Activated CD8-positive, alpha-beta T cell treated with anti-CD3 and anti-CD28 coated beads for 36 hours (primary cell): ENCODE data around the gene CARD19. TPM values are rescaled to one million over a fixed set of nuclear protein-coding genes. Genes with fewer than 3 reads are reported as not detected.

ENCODE experiments used
- ATAC-seq: fragments of 200-7000 bp; cut with Tn5 transposase; one replicate; pipeline ENCODE4 v1.10.0; 2021; ENCODE audit warnings: mild to moderate bottlenecking, moderate library complexity
- CTCF ChIA-PET: fragments of 350-600 bp; sonication (Branson Sonifier 250); formaldehyde crosslinking; loops from one replicate; lab custom pipeline; 2021; ENCODE audit warnings: antibody characterized with exemption; lab: Charles Lee
- POLR2A ChIA-PET: fragments of 350-600 bp; sonication (Branson Sonifier 250); formaldehyde crosslinking; loops from one replicate; lab custom pipeline; 2021; ENCODE audit warnings: antibody characterized with exemption; lab: Charles Lee
- DNase-seq: peaks from one replicate; pipeline ENCODE4 v3.0.0-alpha.2; 2020
- H3K27ac Mint-ChIP-seq: one replicate; pipeline ENCODE4 v1.8.0; 2021; ENCODE audit warnings: mild to moderate bottlenecking, mixed read lengths
- H3K27me3 Mint-ChIP-seq: one replicate; pipeline ENCODE4 v1.8.0; 2021; ENCODE audit warnings: mixed read lengths
- H3K36me3 Mint-ChIP-seq: one replicate; pipeline ENCODE4 v1.8.0; 2021; ENCODE audit warnings: low read depth, mixed read lengths
- H3K4me1 Mint-ChIP-seq: one replicate; pipeline ENCODE4 v1.8.0; 2021; ENCODE audit warnings: low read depth, mixed read lengths
- H3K4me3 Mint-ChIP-seq: one replicate; pipeline ENCODE4 v1.8.0; 2021; ENCODE audit warnings: mild to moderate bottlenecking, moderate library complexity, mixed read lengths
- H3K9me3 Mint-ChIP-seq: one replicate; pipeline ENCODE4 v1.8.0; 2021; ENCODE audit warnings: mixed read lengths
- CTCF ChIP-seq: fragments of 200-600 bp; IDR thresholded peaks from one replicate; pipeline ENCODE4 v1.8.0; 2022; ENCODE audit warnings: antibody characterized with exemption, mild to moderate bottlenecking
- intact Hi-C: fragments of 100-400 bp; cut with micrococcal nuclease; formaldehyde crosslinking; loops from one replicate; pipeline ENCODE4 v1.10.0; 2022
- total RNA-seq, 2 experiments: library from RNA; stranded (reverse); gene quantifications; one replicate each; pipeline ENCODE4 v1.2.3, GENCODE V29; 2021

The CARD19 gene
- total RNA-seq, 2 experiments from 2014 or later: 42.9 to 43.4 TPM

- DNase-seq (peak; percentile 82), ATAC-seq (peak; percentile 88)
- Mint-ChIP-seq H3K4me1 (peaks cover 14% of the 10 kb centered on the region), H3K36me3 (no peaks in the 10 kb centered on the region), H3K9me3 (peaks cover 2% of the 10 kb centered on the region), H3K27me3 (no peaks in the 10 kb centered on the region), H3K4me3 (no peak overlapping the region), H3K27ac (no peak overlapping the region)
- POLR2A ChIA-PET: no interaction called here
- CTCF ChIA-PET: interaction anchor here (0.6 to 2.9 kb wide), 11 partner anchors 8 to 332 kb away, joined by 3 to 13 read pairs (median 3); no protein-coding TSS in a partner anchor
- peak; percentile 98 for TF ChIP-seq CTCF
- intact Hi-C loops: loop anchor here (5.0 kb wide), 1 partner anchor 147 kb away; no protein-coding TSS in a partner anchor
These were observed 63.8 kb downstream of the CARD19 start for GRCh38 chr9:93159601-93160471.

- no peaks in the 10 kb centered on the region for H3K36me3 Mint-ChIP-seq
- H3K4me1 Mint-ChIP-seq: peaks cover 6% of the 10 kb centered on the region
- ATAC-seq: no peak
- DNase-seq: no peak
- no peaks in the 10 kb centered on the region for H3K9me3 Mint-ChIP-seq
- no peak overlapping the region for H3K4me3 Mint-ChIP-seq
- POLR2A ChIA-PET: interaction anchor here (1.1 to 1.2 kb wide), 2 partner anchors 167 to 291 kb away, joined by 3 read pairs; partner anchors contain the start of gene FAM120AOS
- no peak for TF ChIP-seq CTCF
- intact Hi-C loops: no loop called here
- CTCF ChIA-PET: interaction anchor here (0.6 to 2.9 kb wide), 6 partner anchors 8 to 208 kb away, joined by 3 to 13 read pairs (median 4); no protein-coding TSS in a partner anchor
- no peak overlapping the region for H3K27ac Mint-ChIP-seq
- no peaks in the 10 kb centered on the region for H3K27me3 Mint-ChIP-seq
These were observed 66.0 kb downstream of the CARD19 start for GRCh38 chr9:93161786-93162562.

Other genes with a start within 250 kb of the CARD19 start
- gene ZNF484, start 218.2 kb upstream of the CARD19 start, total RNA-seq: 1 to 10 TPM; 5.8 to 6.2 TPM
- gene FGD3, start 148.7 kb upstream of the CARD19 start, total RNA-seq: 10 to 100 TPM; 41.6 to 43.5 TPM
- gene SUSD3, start 37.5 kb upstream of the CARD19 start, total RNA-seq: 10 to 100 TPM; 34.6 to 36.7 TPM
- gene NINJ1, start 38.0 kb downstream of the CARD19 start, total RNA-seq: 100 to 1,000 TPM; 118 to 120 TPM
- 1 to 10 TPM; 1.7 to 2.8 TPM for gene WNK2, start 87.9 kb downstream of the CARD19 start, total RNA-seq